ENCODE data around the gene CTSS. TPM values are rescaled to one million over a fixed set of nuclear protein-coding genes. Genes with fewer than 3 reads are reported as not detected.

CTSS gene
- total and polyA plus RNA-seq, 10 donors = 117 to 685 (median 587) TPM

GRCh38 chr1:150730130-150730721 lies 35.4 kb downstream of the CTSS start:
- Histone ChIP-seq H3K36me3 (peaks cover 4 to 56% (median 40%) of the 10 kb centered on the region in 6 donors), H3K27ac (no peak overlapping the region), H3K4me3 (no peak overlapping the region), H3K27me3 (replicated peaks in 1 of 7) (no peaks in the 10 kb centered on the region), H3K9me3 (no peaks in the 10 kb centered on the region), H3K4me1 (no peaks in the 10 kb centered on the region)
- DNase-seq = no peak
- TF ChIP-seq POLR2A (IDR thresholded peaks at IDR 0.05) (no peak), POLR2AphosphoS5 (IDR thresholded peaks at IDR 0.05) (no peak), CTCF (IDR thresholded peaks at IDR 0.05 in 8 of 11, conservative IDR thresholded peaks at IDR 0.05 in 3 of 11) (no peak)
- WGBS, 5 donors = 79 to 88% (median 84%) methylated on average over 3 of the region's 3 CpGs
- intact Hi-C loops (cut with DNase I; ENCODE audit: low total_unique reads) = no loop called here

- no peak overlapping the region for H3K27ac ChIP-seq
- TF ChIP-seq CTCF (IDR thresholded peaks at IDR 0.05 in 8 of 11, conservative IDR thresholded peaks at IDR 0.05 in 3 of 11) (no peak), POLR2A (IDR thresholded peaks at IDR 0.05) (no peak), POLR2AphosphoS5 (IDR thresholded peaks at IDR 0.05) (no peak)
- H3K4me1 ChIP-seq = no peaks in the 10 kb centered on the region
- H3K36me3 ChIP-seq = no peaks in the 10 kb centered on the region
- H3K27me3 ChIP-seq (replicated peaks in 1 of 7) = no peaks in the 10 kb centered on the region
- intact Hi-C loops (cut with DNase I; ENCODE audit: low total_unique reads) = no loop called here
- H3K9me3 ChIP-seq = no peaks in the 10 kb centered on the region
- 82 to 94% (median 90%) methylated on average over 2 of the region's 2 CpGs for WGBS, 5 donors
- DNase-seq = no peak
- H3K4me3 ChIP-seq = no peak overlapping the region
Observed at GRCh38 chr1:150724336-150724735, 41.2 kb downstream of the CTSS start.

GRCh38 chr1:150720703-150721102 lies 44.9 kb downstream of the CTSS start, which contains the start of gene HORMAD1:
TSS of gene HORMAD1 (minus strand) at chr1:150720895. CDS start at chr1:150719505, 1,390 bp downstream.
- H3K4me1 ChIP-seq = no peaks in the 10 kb centered on the region
- H3K4me3 ChIP-seq = no peak within 1 kb of the TSS
- H3K27me3 ChIP-seq (replicated peaks in 1 of 7) = no peaks in the 10 kb centered on the region
- no peak for DNase-seq
- intact Hi-C loops (cut with DNase I; ENCODE audit: low total_unique reads) = no loop called here
- TF ChIP-seq POLR2A (IDR thresholded peaks at IDR 0.05) (no peak), CTCF (IDR thresholded peaks at IDR 0.05 in 8 of 11, conservative IDR thresholded peaks at IDR 0.05 in 3 of 11) (no peak), POLR2AphosphoS5 (IDR thresholded peaks at IDR 0.05) (peak in 1 of 3 donors; percentile 36)
- no peaks in the 10 kb centered on the region for H3K9me3 ChIP-seq
- no peaks in the 10 kb centered on the region for H3K36me3 ChIP-seq
- WGBS, 5 donors = 95 to 97% (median 96%) methylated on average over 24 of the region's 24 CpGs
- no peak within 1 kb of the TSS for H3K27ac ChIP-seq

GRCh38 chr1:150720098-150720497 lies 45.5 kb downstream of the CTSS start:
- intact Hi-C loops (cut with DNase I; ENCODE audit: low total_unique reads) = no loop called here
- Histone ChIP-seq H3K9me3 (no peaks in the 10 kb centered on the region), H3K4me1 (no peaks in the 10 kb centered on the region), H3K27me3 (replicated peaks in 1 of 7) (no peaks in the 10 kb centered on the region), H3K36me3 (no peaks in the 10 kb centered on the region), H3K27ac (no peak overlapping the region), H3K4me3 (no peak overlapping the region)
- TF ChIP-seq POLR2A (IDR thresholded peaks at IDR 0.05) (no peak), CTCF (IDR thresholded peaks at IDR 0.05 in 8 of 11, conservative IDR thresholded peaks at IDR 0.05 in 3 of 11) (no peak), POLR2AphosphoS5 (IDR thresholded peaks at IDR 0.05) (no peak)
- 91 to 96% (median 95%) methylated on average over 21 of the region's 21 CpGs for WGBS, 5 donors
- DNase-seq = no peak
